RWPE2 (cell line): ENCODE data around the gene MTPN.

Experiments used
- ATAC-seq: fragments of 200-7000 bp; cut with Tn5 transposase; 3 replicates; pipeline ENCODE4 v1.9.1; 2021; ENCODE audit warnings: low read depth
- DNase-seq: peaks from one replicate; pipeline ENCODE4 v3.0.0-alpha.2; 2020; ENCODE audit warnings: low spot score
- H3K27ac ChIP-seq: fragments of 450-650 bp; 2 replicates; pipeline ENCODE4 v1.5.1; 2017; ENCODE audit warnings: mild to moderate bottlenecking; ENCODE audit not compliant: poor library complexity, severe bottlenecking
- H3K27me3 ChIP-seq: fragments of 250-450 bp; sonication (Bioruptor Pico); 2 replicates; pipeline ENCODE4 v1.5.1; 2021; ENCODE audit warnings: mild to moderate bottlenecking, moderate library complexity; ENCODE audit not compliant: insufficient read depth, poor library complexity, severe bottlenecking
- H3K36me3 ChIP-seq: fragments of 250-450 bp; sonication (Bioruptor Pico); 2 replicates; pipeline ENCODE4 v1.5.1; 2020; ENCODE audit warnings: low read depth, mild to moderate bottlenecking, moderate library complexity
- H3K4me1 ChIP-seq: fragments of 250-450 bp; sonication (Bioruptor Pico); 2 replicates; pipeline ENCODE4 v1.5.1; 2021; ENCODE audit warnings: mild to moderate bottlenecking, moderate library complexity; ENCODE audit not compliant: insufficient read depth, poor library complexity, severe bottlenecking
- H3K4me3 ChIP-seq: fragments of 250-450 bp; sonication (Bioruptor Pico); 2 replicates; pipeline ENCODE4 v1.5.1; 2021; ENCODE audit warnings: mild to moderate bottlenecking, moderate library complexity; ENCODE audit not compliant: severe bottlenecking
- H3K9me3 ChIP-seq: fragments of 250-450 bp; sonication (Bioruptor Pico); 2 replicates; pipeline ENCODE4 v1.5.1; 2021; ENCODE audit warnings: mild to moderate bottlenecking, moderate library complexity; ENCODE audit not compliant: severe bottlenecking
- CTCF ChIP-seq: fragments of 450-650 bp; IDR thresholded peaks from one replicate; pipeline ENCODE4 v1.5.1; 2017; ENCODE audit warnings: mild to moderate bottlenecking, moderate library complexity; ENCODE audit not compliant: poor library complexity, severe bottlenecking

The MTPN gene

DNA sequence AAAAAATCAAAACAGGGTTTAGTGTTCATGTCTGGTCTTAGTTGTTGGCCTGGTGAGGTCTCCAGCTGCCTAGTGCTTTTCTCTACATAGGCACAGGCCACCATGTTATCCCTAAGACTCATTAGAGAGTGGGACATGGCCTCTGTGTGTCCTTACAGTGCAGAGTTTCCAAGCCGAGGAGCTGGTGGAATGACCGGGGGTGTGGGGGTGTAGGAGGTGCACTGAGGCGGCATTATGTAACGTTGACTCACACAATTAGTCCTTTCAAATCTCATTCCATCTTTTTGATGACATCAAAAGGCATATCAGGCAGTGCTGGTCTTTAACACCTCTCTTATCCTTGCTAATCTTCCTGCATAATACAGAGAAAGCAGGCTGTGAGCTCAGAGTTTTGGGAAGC, 71.3 kb downstream of the MTPN start:
- no peak overlapping the region for H3K4me3 ChIP-seq
- no peaks in the 10 kb centered on the region for H3K4me1 ChIP-seq
- H3K36me3 ChIP-seq, result no peaks in the 10 kb centered on the region
- TF ChIP-seq CTCF, result no peak
- no peaks in the 10 kb centered on the region for H3K9me3 ChIP-seq
- H3K27ac ChIP-seq, result no peak overlapping the region
- no peak for DNase-seq
- H3K27me3 ChIP-seq, result no peaks in the 10 kb centered on the region
- no peak for ATAC-seq

GRCh38 chr7:135905355-135905754, 71.8 kb downstream of the MTPN start:
- H3K4me3 ChIP-seq, result no peak overlapping the region
- H3K4me1 ChIP-seq, result no peaks in the 10 kb centered on the region
- H3K36me3 ChIP-seq, result no peaks in the 10 kb centered on the region
- H3K27me3 ChIP-seq, result no peaks in the 10 kb centered on the region
- DNase-seq, result no peak
- TF ChIP-seq CTCF, result no peak
- no peaks in the 10 kb centered on the region for H3K9me3 ChIP-seq
- no peak for ATAC-seq
- H3K27ac ChIP-seq, result no peak overlapping the region

GRCh38 chr7:135904282-135904681, 72.9 kb downstream of the MTPN start:
- no peaks in the 10 kb centered on the region for H3K27me3 ChIP-seq
- H3K4me1 ChIP-seq, result no peaks in the 10 kb centered on the region
- H3K27ac ChIP-seq, result no peak overlapping the region
- no peak for ATAC-seq
- no peak for TF ChIP-seq CTCF
- no peaks in the 10 kb centered on the region for H3K36me3 ChIP-seq
- H3K9me3 ChIP-seq, result no peaks in the 10 kb centered on the region
- no peak overlapping the region for H3K4me3 ChIP-seq
- no peak for DNase-seq

- DNase-seq (no peak), ATAC-seq (no peak)
- Histone ChIP-seq H3K27ac (no peak overlapping the region), H3K4me3 (no peak overlapping the region), H3K36me3 (no peaks in the 10 kb centered on the region), H3K9me3 (no peaks in the 10 kb centered on the region), H3K27me3 (no peaks in the 10 kb centered on the region), H3K4me1 (no peaks in the 10 kb centered on the region)
- TF ChIP-seq CTCF, result no peak
These were observed 75.3 kb downstream of the MTPN start for GRCh38 chr7:135901585-135902540.

DNA sequence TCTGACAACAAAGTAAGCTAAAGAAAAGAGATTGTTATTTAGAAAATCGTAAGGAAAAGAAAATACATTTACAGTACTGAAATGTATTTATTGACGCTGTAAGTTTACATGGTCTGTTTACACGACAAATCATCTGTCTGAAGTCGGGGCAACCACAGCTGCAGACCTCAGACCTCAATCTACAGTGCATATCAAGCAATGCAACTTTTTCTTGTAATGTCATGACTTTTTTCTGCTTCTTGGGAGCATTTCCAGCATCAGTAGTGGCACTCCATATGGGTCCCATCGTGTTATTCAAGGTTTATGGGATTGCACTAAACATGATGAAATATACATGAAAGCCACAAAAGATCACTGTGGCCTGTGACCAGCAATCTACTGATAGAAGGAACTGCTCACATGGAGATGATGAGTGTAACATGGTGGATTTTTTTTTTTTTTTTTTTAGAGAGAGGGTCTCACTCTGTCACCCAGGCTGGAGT, 77.1 kb downstream of the MTPN start:
- no peak for TF ChIP-seq CTCF
- ATAC-seq, result no peak
- H3K4me3 ChIP-seq, result no peak overlapping the region
- no peaks in the 10 kb centered on the region for H3K4me1 ChIP-seq
- DNase-seq, result no peak
- no peaks in the 10 kb centered on the region for H3K36me3 ChIP-seq
- H3K27me3 ChIP-seq, result no peaks in the 10 kb centered on the region
- H3K9me3 ChIP-seq, result no peaks in the 10 kb centered on the region
- H3K27ac ChIP-seq, result no peak overlapping the region
